ENCODE results near the gene KRTAP4-1.
"Not testable (repeated sequence)": the region's sequence is repeated elsewhere in the genome, so short reads cannot be mapped to it uniquely, and the experiment has no call there.

The KRTAP4-1 gene

GRCh38 chr17:41184480-41184961, at the start of gene KRTAP4-1:
KRTAP4-1 (minus strand) TSS chr17:41184911; CDS start chr17:41184854, 57 bp downstream.
- DNase-seq = no peak

- not testable (repeated sequence) for DNase-seq
Observed at GRCh38 chr17:41232399-41233105, 47.8 kb upstream of the KRTAP4-1 start, which contains the start of gene KRTAP9-3. KRTAP9-3 (plus strand) TSS chr17:41232449; CDS start chr17:41232502, 53 bp downstream.

GRCh38 chr17:41231731-41232130, 47.0 kb upstream of the KRTAP4-1 start:
- no peak for DNase-seq

DNA sequence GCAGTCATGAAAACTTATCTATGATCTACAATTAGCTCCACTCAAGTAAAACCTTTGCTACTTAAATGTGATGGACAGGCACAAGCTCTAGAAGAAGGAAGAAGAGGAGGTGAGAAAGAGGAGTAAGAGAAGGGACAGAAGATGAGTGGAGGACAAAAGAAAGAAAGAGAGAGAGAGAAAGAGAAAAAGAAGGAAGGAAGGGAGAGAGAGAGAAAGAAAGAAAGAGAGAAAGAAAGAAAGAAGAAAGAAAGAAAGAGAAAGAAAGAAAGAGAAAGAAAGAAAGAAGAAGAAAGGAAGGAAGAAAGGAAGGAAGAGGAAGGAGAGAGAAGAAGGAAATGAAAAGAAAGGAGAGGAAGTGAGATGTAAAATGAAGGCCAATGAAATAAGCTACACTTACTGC, 45.4 kb upstream of the KRTAP4-1 start:
- DNase-seq = no peak

GRCh38 chr17:41226598-41227095, 41.9 kb upstream of the KRTAP4-1 start, which contains the start of gene KRTAP9-2:
KRTAP9-2 (plus strand) TSS chr17:41226648; CDS start chr17:41226655, 7 bp downstream.
- not testable (repeated sequence) for DNase-seq

GRCh38 chr17:41226051-41226450, 41.3 kb upstream of the KRTAP4-1 start:
- no peak for DNase-seq

- DNase-seq = no peak
Observed at GRCh38 chr17:41223821-41224220, 39.1 kb upstream of the KRTAP4-1 start.

GRCh38 chr17:41215681-41216080, 31.0 kb upstream of the KRTAP4-1 start:
- DNase-seq = no peak

DNA sequence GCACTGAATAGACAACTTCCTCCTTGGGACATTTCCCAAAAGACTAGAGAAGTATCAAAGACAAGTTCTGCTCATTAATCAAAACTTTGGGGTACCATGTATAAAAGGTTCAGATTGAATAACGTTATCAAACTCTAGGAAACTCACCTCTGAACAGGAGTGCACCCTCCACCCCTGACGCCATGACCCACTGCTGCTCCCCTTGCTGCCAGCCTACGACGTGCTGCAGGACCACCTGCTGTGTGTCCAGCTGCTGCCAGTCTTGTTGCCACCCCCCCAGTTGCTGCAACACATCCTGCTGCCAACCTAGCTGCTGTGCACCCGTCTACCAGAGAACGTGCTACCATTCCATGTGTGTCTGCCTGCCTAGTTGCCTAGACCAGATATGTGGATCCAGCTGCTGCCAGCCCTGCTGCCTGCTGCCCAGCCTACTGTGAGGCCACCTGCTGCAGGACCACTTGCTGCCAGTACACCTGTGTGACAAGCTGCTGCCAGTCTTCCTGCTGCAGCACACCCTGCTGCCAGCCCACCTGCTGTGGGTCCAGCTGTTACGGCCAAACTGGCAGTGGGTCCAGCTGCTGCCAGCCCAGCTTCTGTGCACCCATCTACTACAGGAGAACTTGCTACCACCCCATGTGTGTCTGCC, 27.9 kb upstream of the KRTAP4-1 start:
- DNase-seq = no peak

GRCh38 chr17:41211845-41212466, 27.2 kb upstream of the KRTAP4-1 start:
- DNase-seq = no peak

GRCh38 chr17:41199421-41200078, 14.8 kb upstream of the KRTAP4-1 start:
- DNase-seq = no peak

- DNase-seq = no peak
Observed at GRCh38 chr17:41196068-41196467, 11.4 kb upstream of the KRTAP4-1 start.

- no peak for DNase-seq
Observed at GRCh38 chr17:41190328-41190727, 5.6 kb upstream of the KRTAP4-1 start.

DNA sequence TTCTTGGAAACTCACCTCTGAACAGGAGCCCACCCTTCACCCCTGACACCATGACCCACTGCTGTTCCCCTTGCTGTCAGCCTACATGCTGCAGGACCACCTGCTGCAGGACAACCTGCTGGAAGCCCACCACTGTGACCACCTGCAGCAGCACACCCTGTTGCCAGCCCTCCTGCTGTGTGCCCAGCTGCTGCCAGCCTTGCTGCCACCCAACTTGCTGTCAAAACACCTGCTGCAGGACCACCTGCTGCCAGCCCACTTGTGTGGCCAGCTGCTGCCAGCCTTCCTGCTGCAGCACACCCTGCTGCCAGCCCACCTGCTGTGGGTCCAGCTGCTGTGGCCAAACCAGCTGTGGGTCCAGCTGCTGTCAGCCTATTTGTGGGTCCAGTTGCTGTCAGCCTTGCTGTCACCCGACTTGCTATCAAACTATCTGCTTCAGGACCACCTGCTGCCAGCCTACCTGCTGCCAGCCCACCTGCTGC, 5.2 kb upstream of the KRTAP4-1 start, which contains the start of gene KRTAP9-1:
Gene KRTAP9-1, plus strand, starts transcription at position 51 of the 482 bp plus-strand sequence. Its CDS starts 0 bp downstream, at position 51.
- DNase-seq = not testable (repeated sequence)

DNA sequence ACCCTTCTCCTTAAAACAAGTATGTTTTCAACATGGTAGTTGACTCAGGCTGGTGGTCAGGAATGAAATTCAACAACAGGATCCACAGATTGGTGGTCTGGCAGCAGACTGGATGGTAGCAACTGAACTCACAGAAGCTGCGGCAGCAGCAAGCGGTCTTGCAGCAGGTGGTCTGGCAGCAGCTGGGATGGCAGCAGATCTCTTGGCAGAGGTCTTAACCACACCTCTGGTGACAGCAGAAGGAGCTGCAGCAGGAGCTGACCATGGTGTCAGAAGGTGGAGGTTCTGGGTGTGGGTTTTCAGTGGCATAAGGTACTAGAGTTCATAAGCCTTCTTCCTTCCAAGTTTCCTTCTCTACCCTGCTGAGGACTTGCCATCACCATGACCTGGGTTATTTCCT, 2.2 kb upstream of the KRTAP4-1 start:
- DNase-seq = no peak

- no peak for DNase-seq
Observed at GRCh38 chr17:41185001-41185400, 290 bp upstream of the KRTAP4-1 start.

- no peak for DNase-seq
Observed at GRCh38 chr17:41178843-41179616, 5.7 kb downstream of the KRTAP4-1 start.

DNA sequence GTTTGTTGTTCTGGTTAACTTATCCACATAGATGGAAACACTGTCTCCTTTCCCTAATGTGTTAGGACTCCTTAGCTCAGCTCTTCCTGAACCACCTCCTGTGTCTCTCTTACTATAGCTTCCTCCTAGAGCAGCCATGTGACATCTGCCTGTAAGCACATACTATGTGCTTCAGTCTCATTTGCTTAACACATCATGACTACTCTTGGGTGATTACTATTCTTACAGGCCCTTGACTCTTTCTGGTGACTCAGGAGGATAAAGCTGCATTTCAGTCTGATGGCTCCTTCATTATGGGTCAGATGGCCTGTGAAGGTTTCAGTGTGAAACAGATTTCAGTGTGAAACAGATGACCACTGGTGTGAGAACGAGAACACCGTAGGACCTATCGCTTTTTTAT, 6.4 kb downstream of the KRTAP4-1 start:
- DNase-seq = no peak

DNA sequence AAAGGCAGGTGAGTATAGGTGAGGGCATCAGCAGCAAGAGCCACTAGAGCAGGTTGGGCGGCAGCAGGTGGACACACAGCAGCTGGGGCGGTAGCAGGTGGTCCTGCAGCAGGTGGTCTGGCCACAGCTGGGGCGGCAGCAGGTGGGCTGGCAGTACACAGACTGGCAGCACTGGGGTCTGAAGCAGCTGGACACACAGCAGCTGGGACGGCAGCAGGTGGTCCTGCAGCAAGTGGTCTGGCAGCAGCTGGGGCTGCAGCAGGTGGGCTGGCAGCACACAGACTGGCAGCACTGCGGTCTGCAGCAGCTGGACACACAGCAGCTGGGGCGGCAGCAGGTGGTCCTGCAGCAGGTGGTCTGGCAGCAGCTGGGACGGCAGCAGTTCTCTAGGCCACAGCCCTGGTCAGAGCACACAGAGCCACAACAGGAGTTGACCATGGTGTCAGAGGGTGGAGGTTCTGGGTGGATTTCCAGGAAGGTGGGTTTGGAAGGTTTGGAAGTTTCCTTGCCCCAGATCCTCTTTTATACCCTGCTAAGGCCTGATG, 6.9 kb downstream of the KRTAP4-1 start, which contains the start of gene KRTAP4-2:
Gene KRTAP4-2, minus strand, starts transcription at position 495 of the 545 bp plus-strand sequence. Its CDS starts 57 bp downstream, at position 438.
- DNase-seq = no peak

GRCh38 chr17:41176744-41177387, 7.8 kb downstream of the KRTAP4-1 start:
- no peak for DNase-seq

DNA sequence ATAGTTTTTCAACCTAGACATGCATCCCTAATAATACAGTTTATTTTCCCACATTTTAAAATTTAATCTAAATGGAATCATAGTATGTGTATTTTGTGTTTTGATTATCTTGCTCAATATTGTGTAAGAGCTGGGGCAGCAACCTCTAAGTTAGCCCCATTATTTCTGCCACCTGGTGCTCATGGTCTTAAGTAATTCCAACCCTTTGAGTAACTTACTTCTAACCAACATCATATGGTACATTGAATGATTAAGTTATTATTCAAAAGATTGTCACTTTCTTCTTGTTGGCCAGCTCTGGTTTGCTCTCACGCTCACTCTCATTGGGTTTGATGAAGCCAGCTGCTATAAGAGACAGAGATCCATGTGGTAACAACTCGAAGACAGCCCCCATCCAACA, 12.8 kb downstream of the KRTAP4-1 start:
- DNase-seq = no peak

All from activated CD8-positive, alpha-beta memory T cell treated with anti-CD3 and anti-CD28 coated beads, Interleukin-2, amount 50 U/mL, for 48 hours (primary cell).